SK-N-SH treated with all-trans-retinoic acid at 6 μM for 48 hours (cell line): ENCODE results near the gene GFI1B.

Experiments
- ATAC-seq: fragments of 200-7000 bp; cut with Tn5 transposase; 3 replicates; pipeline ENCODE4 v1.9.1; 2020; ENCODE audit warnings: mild to moderate bottlenecking, moderate library complexity
- ARNTL ChIP-seq: fragments of 450-650 bp; formaldehyde crosslinking; IDR thresholded peaks from 2 replicates; pipeline ENCODE4 v1.5.0; 2020; ENCODE audit warnings: low read depth, mild to moderate bottlenecking, moderate library complexity, borderline replicate concordance
- BACH2 ChIP-seq: fragments of 250-450 bp; sonication (Bioruptor Pico); IDR thresholded peaks from 2 replicates; pipeline ENCODE4 v1.9.0; 2021; ENCODE audit warnings: mild to moderate bottlenecking, borderline replicate concordance
- CREB5 ChIP-seq: fragments of 250-450 bp; sonication (Bioruptor Pico); IDR thresholded peaks from 2 replicates; pipeline ENCODE4 v1.5.1; 2020; ENCODE audit warnings: low read depth, mild to moderate bottlenecking, moderate library complexity
- ESRRG ChIP-seq: fragments of 250-450 bp; sonication (Bioruptor Pico); IDR thresholded peaks from 2 replicates; pipeline ENCODE4 v1.6.1; 2021; ENCODE audit warnings: mild to moderate bottlenecking
- GLIS3 ChIP-seq: fragments of 250-450 bp; sonication (Bioruptor Pico); IDR thresholded peaks from 2 replicates; pipeline ENCODE4 v1.5.0; 2020; ENCODE audit warnings: mild to moderate bottlenecking, moderate library complexity
- ISL1 ChIP-seq: fragments of 250-450 bp; sonication (Bioruptor Pico); IDR thresholded peaks from 2 replicates; pipeline ENCODE4 v2.1.2; 2022; ENCODE audit warnings: mild to moderate bottlenecking, moderate library complexity
- PATZ1 ChIP-seq: fragments of 250-450 bp; sonication (Bioruptor Pico); IDR thresholded peaks from 2 replicates; pipeline ENCODE4 v1.8.0; 2020; ENCODE audit warnings: mild to moderate bottlenecking, moderate library complexity, borderline replicate concordance
- PPARA ChIP-seq: fragments of 250-450 bp; sonication (Bioruptor Pico); IDR thresholded peaks from 2 replicates; pipeline ENCODE4 v1.5.0; 2020; ENCODE audit warnings: mild to moderate bottlenecking, borderline replicate concordance
- RARB ChIP-seq: fragments of 250-450 bp; sonication (Bioruptor Pico); IDR thresholded peaks from 2 replicates; pipeline ENCODE4 v1.8.0; 2021; ENCODE audit warnings: mild to moderate bottlenecking, moderate library complexity
- SNAI2 ChIP-seq: fragments of 250-450 bp; sonication (Bioruptor Pico); IDR thresholded peaks from 2 replicates; pipeline ENCODE4 v1.5.0; 2020; ENCODE audit warnings: mild to moderate bottlenecking, moderate library complexity
- TCF4 ChIP-seq: fragments of 250-450 bp; sonication (Bioruptor Pico); IDR thresholded peaks from 2 replicates; pipeline ENCODE4 v1.8.0; 2021; ENCODE audit warnings: mild to moderate bottlenecking, moderate library complexity, borderline replicate concordance
- TOX ChIP-seq: fragments of 250-450 bp; sonication (Bioruptor Pico); IDR thresholded peaks from 2 replicates; pipeline ENCODE4 v1.8.0; 2021; ENCODE audit warnings: mild to moderate bottlenecking, moderate library complexity, borderline replicate concordance
- TSHZ2 ChIP-seq: fragments of 250-450 bp; sonication (Bioruptor Pico); IDR thresholded peaks from 2 replicates; pipeline ENCODE4 v1.5.0; 2020; ENCODE audit warnings: mild to moderate bottlenecking, moderate library complexity
- ZC3H10 ChIP-seq: fragments of 250-450 bp; sonication (Bioruptor Pico); IDR thresholded peaks from 2 replicates; pipeline ENCODE4 v1.5.1; 2021; ENCODE audit warnings: mild to moderate bottlenecking, moderate library complexity
- ZFP3 ChIP-seq: fragments of 250-450 bp; sonication (Bioruptor Pico); IDR thresholded peaks from 2 replicates; pipeline ENCODE4 v1.5.0; 2020; ENCODE audit warnings: mild to moderate bottlenecking, moderate library complexity
- ZFP30 ChIP-seq: fragments of 450-650 bp; formaldehyde crosslinking; IDR thresholded peaks from 2 replicates; pipeline ENCODE4 v1.5.0; 2022; ENCODE audit warnings: mild to moderate bottlenecking, moderate library complexity
- ZNF565 ChIP-seq: fragments of 450-650 bp; formaldehyde crosslinking; conservative IDR thresholded peaks from 2 replicates; pipeline ENCODE4 v1.5.0; 2020; ENCODE audit warnings: low read depth, mild to moderate bottlenecking, moderate library complexity
- ZNF70 ChIP-seq: fragments of 450-650 bp; formaldehyde crosslinking; IDR thresholded peaks from 2 replicates; pipeline ENCODE4 v1.5.0; 2020; ENCODE audit warnings: mild to moderate bottlenecking, moderate library complexity
- ZNF8 ChIP-seq: fragments of 450-650 bp; formaldehyde crosslinking; IDR thresholded peaks from 2 replicates; pipeline ENCODE4 v1.5.0; 2020; ENCODE audit warnings: mild to moderate bottlenecking, moderate library complexity
- TF ChIP-seq, protein P1 (sequence below): fragments of 250-450 bp; sonication (Bioruptor Pico); IDR thresholded peaks from 2 replicates; pipeline ENCODE4 v1.5.1; 2021; ENCODE audit warnings: mild to moderate bottlenecking, moderate library complexity
- TF ChIP-seq, protein P2 (sequence below): fragments of 250-450 bp; sonication (Bioruptor Pico); IDR thresholded peaks from 2 replicates; pipeline ENCODE4 v1.8.0; 2021; ENCODE audit warnings: low read depth, mild to moderate bottlenecking, moderate library complexity, borderline replicate concordance

GFI1B gene

DNA sequence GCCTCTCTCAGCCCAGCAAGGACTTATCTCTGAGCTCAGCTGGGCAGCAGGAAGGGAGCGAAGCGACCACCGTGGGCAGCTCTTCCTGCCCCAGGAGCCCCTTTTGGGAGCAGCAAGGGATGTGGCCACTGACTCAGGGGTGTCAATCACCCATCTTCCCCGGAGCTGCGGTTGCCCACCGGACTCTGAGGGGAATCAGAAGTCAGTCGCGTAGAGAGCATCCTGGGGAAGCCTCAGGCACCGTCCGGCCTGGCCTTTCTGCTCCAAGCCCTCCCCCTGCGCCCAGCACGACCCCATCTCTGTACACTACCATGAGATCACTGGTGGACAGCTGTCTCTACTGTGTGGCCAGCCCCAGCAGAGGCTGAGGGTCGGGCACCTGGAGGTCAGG, 24.6 kb downstream of the GFI1B start:
- no peak for ATAC-seq
- no peak for TF ChIP-seq SNAI2 (CRISPR knock-in tag)
- no peak for TF ChIP-seq ZNF8
- no peak for TF ChIP-seq ZNF565 (CRISPR knock-in tag)
- TF ChIP-seq ISL1 (CRISPR knock-in tag): no peak
- no peak for TF ChIP-seq BACH2 (CRISPR knock-in tag)
- TF ChIP-seq ZNF70 (CRISPR knock-in tag): no peak
- TF ChIP-seq GLIS3: no peak
- no peak for TF ChIP-seq ESRRG (CRISPR knock-in tag)
- TF ChIP-seq ZFP3 (CRISPR knock-in tag): no peak
- TF ChIP-seq TCF4: no peak
- TF ChIP-seq PPARA (CRISPR knock-in tag): no peak
- TF ChIP-seq ZC3H10 (CRISPR knock-in tag): no peak

DNA sequence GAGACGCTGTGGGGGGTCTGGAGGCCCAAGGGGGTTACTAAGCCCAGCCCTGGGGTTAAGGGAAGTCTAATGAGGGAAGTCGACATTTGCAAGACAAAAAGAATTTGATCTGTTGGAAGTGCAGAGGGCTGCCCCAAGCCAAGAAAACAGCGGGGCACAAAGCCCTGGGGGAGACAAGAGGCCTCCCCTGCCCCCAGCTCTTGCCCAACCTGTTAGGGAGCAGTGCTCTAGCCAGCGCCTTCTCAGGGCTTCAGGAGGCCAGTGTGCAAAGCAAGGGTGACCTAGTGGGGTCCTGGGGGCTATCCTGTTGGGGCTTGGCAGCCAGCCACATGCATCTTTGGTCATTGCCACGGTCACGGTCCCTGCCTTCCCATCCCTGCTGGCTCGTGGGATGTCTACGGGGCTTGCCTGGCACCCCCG, 25.2 kb downstream of the GFI1B start:
- ATAC-seq: no peak
- TF ChIP-seq ZC3H10 (CRISPR knock-in tag): no peak
- TF ChIP-seq ARNTL (CRISPR knock-in tag): no peak
- no peak for TF ChIP-seq ZNF70 (CRISPR knock-in tag)
- TF ChIP-seq PPARA (CRISPR knock-in tag): no peak
- no peak for TF ChIP-seq GLIS3
- no peak for TF ChIP-seq ISL1 (CRISPR knock-in tag)
- no peak for TF ChIP-seq RARB (CRISPR knock-in tag)
- TF ChIP-seq, protein P1, sequence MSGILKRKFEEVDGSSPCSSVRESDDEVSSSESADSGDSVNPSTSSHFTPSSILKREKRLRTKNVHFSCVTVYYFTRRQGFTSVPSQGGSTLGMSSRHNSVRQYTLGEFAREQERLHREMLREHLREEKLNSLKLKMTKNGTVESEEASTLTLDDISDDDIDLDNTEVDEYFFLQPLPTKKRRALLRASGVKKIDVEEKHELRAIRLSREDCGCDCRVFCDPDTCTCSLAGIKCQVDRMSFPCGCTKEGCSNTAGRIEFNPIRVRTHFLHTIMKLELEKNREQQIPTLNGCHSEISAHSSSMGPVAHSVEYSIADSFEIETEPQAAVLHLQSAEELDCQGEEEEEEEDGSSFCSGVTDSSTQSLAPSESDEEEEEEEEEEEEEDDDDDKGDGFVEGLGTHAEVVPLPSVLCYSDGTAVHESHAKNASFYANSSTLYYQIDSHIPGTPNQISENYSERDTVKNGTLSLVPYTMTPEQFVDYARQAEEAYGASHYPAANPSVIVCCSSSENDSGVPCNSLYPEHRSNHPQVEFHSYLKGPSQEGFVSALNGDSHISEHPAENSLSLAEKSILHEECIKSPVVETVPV (CRISPR knock-in tag): no peak
- TF ChIP-seq ESRRG (CRISPR knock-in tag): no peak
- no peak for TF ChIP-seq ZNF565 (CRISPR knock-in tag)
- no peak for TF ChIP-seq BACH2 (CRISPR knock-in tag)
- TF ChIP-seq PATZ1 (CRISPR knock-in tag): no peak
- no peak for TF ChIP-seq SNAI2 (CRISPR knock-in tag)
- TF ChIP-seq ZNF8: no peak
- TF ChIP-seq TSHZ2 (CRISPR knock-in tag): no peak
- no peak for TF ChIP-seq TCF4
- no peak for TF ChIP-seq ZFP30 (CRISPR knock-in tag)
- no peak for TF ChIP-seq TOX (CRISPR knock-in tag)
- TF ChIP-seq CREB5 (CRISPR knock-in tag): no peak

- TF ChIP-seq ZNF8 (no peak), ISL1 (CRISPR knock-in tag) (no peak), TCF4 (no peak), RARB (CRISPR knock-in tag) (no peak), BACH2 (CRISPR knock-in tag) (no peak), ZNF70 (CRISPR knock-in tag) (no peak), TOX (CRISPR knock-in tag) (no peak), ESRRG (CRISPR knock-in tag) (no peak), ZFP3 (CRISPR knock-in tag) (no peak), PATZ1 (CRISPR knock-in tag) (no peak)
- TF ChIP-seq, protein P2, sequence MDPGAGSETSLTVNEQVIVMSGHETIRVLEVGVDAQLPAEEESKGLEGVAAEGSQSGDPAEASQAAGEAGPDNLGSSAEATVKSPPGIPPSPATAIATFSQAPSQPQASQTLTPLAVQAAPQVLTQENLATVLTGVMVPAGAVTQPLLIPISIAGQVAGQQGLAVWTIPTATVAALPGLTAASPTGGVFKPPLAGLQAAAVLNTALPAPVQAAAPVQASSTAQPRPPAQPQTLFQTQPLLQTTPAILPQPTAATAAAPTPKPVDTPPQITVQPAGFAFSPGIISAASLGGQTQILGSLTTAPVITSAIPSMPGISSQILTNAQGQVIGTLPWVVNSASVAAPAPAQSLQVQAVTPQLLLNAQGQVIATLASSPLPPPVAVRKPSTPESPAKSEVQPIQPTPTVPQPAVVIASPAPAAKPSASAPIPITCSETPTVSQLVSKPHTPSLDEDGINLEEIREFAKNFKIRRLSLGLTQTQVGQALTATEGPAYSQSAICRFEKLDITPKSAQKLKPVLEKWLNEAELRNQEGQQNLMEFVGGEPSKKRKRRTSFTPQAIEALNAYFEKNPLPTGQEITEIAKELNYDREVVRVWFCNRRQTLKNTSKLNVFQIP (CRISPR knock-in tag): no peak
- TF ChIP-seq, protein P1 (CRISPR knock-in tag): no peak
- ATAC-seq: no peak
These were observed 25.9 kb downstream of the GFI1B start for GRCh38 chr9:133004091-133004998.
